HepG2 (cell line): ENCODE results near the gene GTF2H4. TPM values are rescaled to one million over a fixed set of nuclear protein-coding genes. Genes with fewer than 3 reads are reported as not detected.

Experiments used
- DDIT3 ChIP-seq: sonication (generic); formaldehyde crosslinking; IDR thresholded peaks from 2 replicates; pipeline ENCODE4 v1.4.0; 2020; ENCODE audit warnings: mild to moderate bottlenecking, missing genetic modification reagents
- E2F1 ChIP-seq: sonication (generic); formaldehyde crosslinking; IDR thresholded peaks from 2 replicates; pipeline ENCODE4 v1.5.0; 2020; ENCODE audit warnings: missing genetic modification reagents
- E2F2 ChIP-seq: sonication (generic); formaldehyde crosslinking; IDR thresholded peaks from 2 replicates; pipeline ENCODE4 v1.4.0; 2020; ENCODE audit warnings: missing genetic modification reagents, borderline replicate concordance
- MTERF4 ChIP-seq: sonication (generic); formaldehyde crosslinking; IDR thresholded peaks from 2 replicates; pipeline ENCODE4 v1.8.0; 2023; ENCODE audit warnings: mild to moderate bottlenecking, missing genetic modification reagents
- ONECUT2 ChIP-seq: sonication (generic); formaldehyde crosslinking; IDR thresholded peaks from 2 replicates; pipeline ENCODE4 v1.4.0; 2020; ENCODE audit warnings: missing genetic modification reagents
- PCBP2 ChIP-seq: fragments of 200-400 bp; formaldehyde crosslinking; optimal IDR thresholded peaks from 2 replicates; pipeline ENCODE3; 2018; ENCODE audit warnings: low read length, low read depth; ENCODE audit not compliant: poor library complexity, severe bottlenecking
- PRDM10 ChIP-seq: sonication (generic); formaldehyde crosslinking; IDR thresholded peaks from 2 replicates; pipeline ENCODE4 v1.4.0; 2020; ENCODE audit warnings: low read depth, missing genetic modification reagents
- RELA ChIP-seq: sonication (generic); formaldehyde crosslinking; IDR thresholded peaks from 2 replicates; pipeline ENCODE4 v1.4.0; 2020; ENCODE audit warnings: missing genetic modification reagents
- SRF ChIP-seq: IDR thresholded peaks from 2 replicates; pipeline ENCODE4 v1.6.1; 2011; ENCODE audit warnings: mild to moderate bottlenecking, low read depth, low read length, moderate library complexity
- TCF7 ChIP-seq: sonication (generic); IDR thresholded peaks from 2 replicates; pipeline ENCODE4 v1.6.1; 2016; ENCODE audit warnings: antibody characterized with exemption, low read depth
- TEF ChIP-seq: sonication (generic); formaldehyde crosslinking; IDR thresholded peaks from 2 replicates; pipeline ENCODE4 v1.5.0; 2020; ENCODE audit warnings: missing genetic modification reagents
- THAP8 ChIP-seq: sonication (generic); formaldehyde crosslinking; IDR thresholded peaks from 2 replicates; pipeline ENCODE4 v1.5.1; 2020; ENCODE audit warnings: missing genetic modification reagents, mild to moderate bottlenecking, borderline replicate concordance
- ZBTB7A ChIP-seq: sonication (generic); formaldehyde crosslinking; IDR thresholded peaks from 2 replicates; pipeline ENCODE4 v1.8.0; 2022; ENCODE audit warnings: mild to moderate bottlenecking, missing genetic modification reagents
- ZNF10 ChIP-seq: sonication (generic); formaldehyde crosslinking; IDR thresholded peaks from 2 replicates; pipeline ENCODE4 v1.4.0; 2020; ENCODE audit warnings: mild to moderate bottlenecking, low read depth, missing genetic modification reagents, borderline replicate concordance
- ZNF34 ChIP-seq: sonication (generic); formaldehyde crosslinking; IDR thresholded peaks from 2 replicates; pipeline ENCODE4 v1.4.0; 2020; ENCODE audit warnings: mild to moderate bottlenecking, missing genetic modification reagents, borderline replicate concordance
- ZNF510 ChIP-seq: sonication (generic); formaldehyde crosslinking; IDR thresholded peaks from 2 replicates; pipeline ENCODE4 v1.4.0; 2020; ENCODE audit warnings: low read depth, mild to moderate bottlenecking, missing genetic modification reagents
- ZNF567 ChIP-seq: sonication (generic); formaldehyde crosslinking; IDR thresholded peaks from 2 replicates; pipeline ENCODE4 v1.8.1; 2023; ENCODE audit warnings: mild to moderate bottlenecking, missing genetic modification reagents, borderline replicate concordance
- ZNF616 ChIP-seq: sonication (generic); formaldehyde crosslinking; IDR thresholded peaks from 2 replicates; pipeline ENCODE4 v1.5.0; 2020; ENCODE audit warnings: low read depth, mild to moderate bottlenecking, missing genetic modification reagents
- ZNF816 ChIP-seq: sonication (generic); formaldehyde crosslinking; IDR thresholded peaks from 2 replicates; pipeline ENCODE4 v1.8.0; 2022; ENCODE audit warnings: missing genetic modification reagents, mild to moderate bottlenecking, borderline replicate concordance
- polyA plus RNA-seq, 8 experiments: library from polyadenylated mRNA; depleted of rRNA in 3 of 8; stranded (reverse) in 7 of 8; unstranded in 1 of 8; fragments of >200 nt; fragmentation: Illumina TruSeq in 4 of 8; extraction: Trizol in 4 of 8; gene quantifications; 2 replicates each; pipeline versions ENCODE4 v1.2.1 to v1.2.3, GENCODE V29; 2011 to 2016; ENCODE audit warnings: low read depth in 4 of 8, missing spikeins in 1 of 8, mixed read lengths in 1 of 8; ENCODE audit not compliant: insufficient read depth in 1 of 8
- total RNA-seq, 5 experiments: library from RNA; depleted of rRNA; stranded (reverse); fragments of >200 nt; fragmentation: Illumina TruSeq; extraction: Trizol; gene quantifications; 2 replicates each; pipeline ENCODE4 v1.2.3, GENCODE V29; 2016; ENCODE audit warnings: low read depth in 1 of 5

Gene GTF2H4
- total and polyA plus RNA-seq, 2 of the 13 experiments (the other 11 are each of a cell fraction or from before 2014, with no cell fraction given): 15.9 to 49.3 TPM

- TF ChIP-seq PRDM10 (CRISPR knock-in tag): peak; percentile 27; the same call in 1 of the 2 replicates
- no peak for TF ChIP-seq TCF7
- TF ChIP-seq RELA (CRISPR knock-in tag): peak; percentile 91
- peak; percentile 60; the same call in 1 of the 2 replicates for TF ChIP-seq MTERF4 (CRISPR knock-in tag)
- peak; percentile 82 for TF ChIP-seq ZBTB7A (CRISPR knock-in tag)
- TF ChIP-seq SRF: no peak
- TF ChIP-seq ZNF567: no peak
- TF ChIP-seq ZNF10 (CRISPR knock-in tag): no peak
- TF ChIP-seq E2F2: peak; percentile 93; the same call in 1 of the 2 replicates
- TF ChIP-seq ZNF616 (CRISPR knock-in tag): peak; percentile 50; the same call in 1 of the 2 replicates
- peak; percentile 62; the same call in 1 of the 2 replicates for TF ChIP-seq ZNF510
- no peak for TF ChIP-seq TEF (CRISPR knock-in tag)
- TF ChIP-seq ZNF816 (CRISPR knock-in tag): peak; percentile 95; the same call in 1 of the 2 replicates
- peak; percentile 92 for TF ChIP-seq E2F1 (CRISPR knock-in tag)
- no peak; the same call in 1 of the 2 replicates for TF ChIP-seq ONECUT2
- TF ChIP-seq ZNF34: peak; percentile 93; the same call in 1 of the 2 replicates
- TF ChIP-seq THAP8 (CRISPR knock-in tag): no peak
- no peak for TF ChIP-seq PCBP2
- no peak for TF ChIP-seq DDIT3 (CRISPR knock-in tag)
Measured at GRCh38 chr6:30914076-30914853, 6.3 kb downstream of the GTF2H4 start, which contains the start of gene VARS2 (continued).
